ENCODE measurements around the gene STUB1.

STUB1 gene

GRCh38 chr16:672851-673250, 7.4 kb upstream of the STUB1 start:
- no peak for TF ChIP-seq YY1 (IDR thresholded peaks at IDR 0.05; ENCODE audit: insufficient read depth, insufficient read length)
- TF ChIP-seq ZNF274 (IDR thresholded peaks at IDR 0.05; ENCODE audit: low read depth, low read length): no peak
- TF ChIP-seq SUZ12 (IDR thresholded peaks at IDR 0.05; ENCODE audit: extremely low read depth, insufficient read depth, insufficient read length): no peak
- Histone ChIP-seq H3K4me1 (ENCODE audit: insufficient read depth, insufficient read length) (peaks cover 30% of the 10 kb centered on the region), H3K9me3 (ENCODE audit: insufficient read depth, low read length) (no peaks in the 10 kb centered on the region), H3K27me3 (ENCODE audit: insufficient read depth, insufficient read length) (peaks cover 11% of the 10 kb centered on the region), H3K4me3 (ENCODE audit: insufficient read length, low read depth) (no peak overlapping the region), H3K36me3 (ENCODE audit: insufficient read depth, insufficient read length, low read length) (peaks cover 64% of the 10 kb centered on the region), H3K9ac (ENCODE audit: insufficient read length, low read depth) (no peak overlapping the region)
- DNase-seq (ENCODE audit: low read depth, low spot score): no peak

GRCh38 chr16:673399-673991, 6.7 kb upstream of the STUB1 start:
- peaks cover 30% of the 10 kb centered on the region for H3K4me1 ChIP-seq (ENCODE audit: insufficient read depth, insufficient read length)
- no peak overlapping the region for H3K9ac ChIP-seq (ENCODE audit: insufficient read length, low read depth)
- H3K27me3 ChIP-seq (ENCODE audit: insufficient read depth, insufficient read length): peaks cover 11% of the 10 kb centered on the region
- H3K36me3 ChIP-seq (ENCODE audit: insufficient read depth, insufficient read length, low read length): peaks cover 63% of the 10 kb centered on the region
- H3K9me3 ChIP-seq (ENCODE audit: insufficient read depth, low read length): no peaks in the 10 kb centered on the region
- no peak overlapping the region for H3K4me3 ChIP-seq (ENCODE audit: insufficient read length, low read depth)
- TF ChIP-seq ZNF274 (IDR thresholded peaks at IDR 0.05; ENCODE audit: low read depth, low read length) (no peak), YY1 (IDR thresholded peaks at IDR 0.05; ENCODE audit: insufficient read depth, insufficient read length) (no peak), SUZ12 (IDR thresholded peaks at IDR 0.05; ENCODE audit: extremely low read depth, insufficient read depth, insufficient read length) (no peak)
- no peak for DNase-seq (ENCODE audit: low read depth, low spot score)

- Histone ChIP-seq H3K4me3 (ENCODE audit: insufficient read length, low read depth) (no peak overlapping the region), H3K36me3 (ENCODE audit: insufficient read depth, insufficient read length, low read length) (peaks cover 55% of the 10 kb centered on the region), H3K4me1 (ENCODE audit: insufficient read depth, insufficient read length) (peaks cover 28% of the 10 kb centered on the region), H3K9me3 (ENCODE audit: insufficient read depth, low read length) (no peaks in the 10 kb centered on the region), H3K27me3 (ENCODE audit: insufficient read depth, insufficient read length) (peaks cover 11% of the 10 kb centered on the region), H3K9ac (ENCODE audit: insufficient read length, low read depth) (peak overlapping the region; percentile 44)
- DNase-seq (ENCODE audit: low read depth, low spot score): no peak
- TF ChIP-seq SUZ12 (IDR thresholded peaks at IDR 0.05; ENCODE audit: extremely low read depth, insufficient read depth, insufficient read length) (no peak), YY1 (IDR thresholded peaks at IDR 0.05; ENCODE audit: insufficient read depth, insufficient read length) (no peak), ZNF274 (IDR thresholded peaks at IDR 0.05; ENCODE audit: low read depth, low read length) (no peak)
Measured at GRCh38 chr16:674214-674881, 5.9 kb upstream of the STUB1 start.

GRCh38 chr16:674968-675883, 5.0 kb upstream of the STUB1 start, which contains the start of gene RHBDL1:
Gene RHBDL1 (plus strand): TSS chr16:675671. CDS start chr16:675791, 120 bp downstream.
- peak within 1 kb of the TSS; percentile 54 for H3K4me3 ChIP-seq (ENCODE audit: insufficient read length, low read depth)

GRCh38 chr16:675884-676564, 4.2 kb upstream of the STUB1 start:
- DNase-seq (ENCODE audit: low read depth, low spot score): no peak
- TF ChIP-seq SUZ12 (IDR thresholded peaks at IDR 0.05; ENCODE audit: extremely low read depth, insufficient read depth, insufficient read length) (no peak), ZNF274 (IDR thresholded peaks at IDR 0.05; ENCODE audit: low read depth, low read length) (no peak), YY1 (IDR thresholded peaks at IDR 0.05; ENCODE audit: insufficient read depth, insufficient read length) (no peak)
- Histone ChIP-seq H3K9ac (ENCODE audit: insufficient read length, low read depth) (peak overlapping the region; percentile 74), H3K4me1 (ENCODE audit: insufficient read depth, insufficient read length) (peaks cover 25% of the 10 kb centered on the region), H3K36me3 (ENCODE audit: insufficient read depth, insufficient read length, low read length) (peaks cover 39% of the 10 kb centered on the region), H3K9me3 (ENCODE audit: insufficient read depth, low read length) (no peaks in the 10 kb centered on the region), H3K27me3 (ENCODE audit: insufficient read depth, insufficient read length) (peaks cover 11% of the 10 kb centered on the region), H3K4me3 (ENCODE audit: insufficient read length, low read depth) (peak overlapping the region; percentile 54)

More at GRCh38 chr16:674968-675883, 5.0 kb upstream of the STUB1 start, which contains the start of gene RHBDL1:
- Histone ChIP-seq H3K9me3 (ENCODE audit: insufficient read depth, low read length) (no peaks in the 10 kb centered on the region), H3K36me3 (ENCODE audit: insufficient read depth, insufficient read length, low read length) (peaks cover 46% of the 10 kb centered on the region), H3K9ac (ENCODE audit: insufficient read length, low read depth) (peak within 1 kb of the TSS; percentile 74), H3K27me3 (ENCODE audit: insufficient read depth, insufficient read length) (peaks cover 11% of the 10 kb centered on the region), H3K4me1 (ENCODE audit: insufficient read depth, insufficient read length) (peaks cover 25% of the 10 kb centered on the region)
- TF ChIP-seq SUZ12 (IDR thresholded peaks at IDR 0.05; ENCODE audit: extremely low read depth, insufficient read depth, insufficient read length): no peak
- TF ChIP-seq YY1 (IDR thresholded peaks at IDR 0.05; ENCODE audit: insufficient read depth, insufficient read length): no peak
- no peak for TF ChIP-seq ZNF274 (IDR thresholded peaks at IDR 0.05; ENCODE audit: low read depth, low read length)
- DNase-seq (ENCODE audit: low read depth, low spot score): no peak

- Histone ChIP-seq H3K36me3 (ENCODE audit: insufficient read depth, insufficient read length, low read length) (peaks cover 40% of the 10 kb centered on the region), H3K9me3 (ENCODE audit: insufficient read depth, low read length) (no peaks in the 10 kb centered on the region), H3K27me3 (ENCODE audit: insufficient read depth, insufficient read length) (peaks cover 11% of the 10 kb centered on the region), H3K4me3 (ENCODE audit: insufficient read length, low read depth) (no peak overlapping the region), H3K9ac (ENCODE audit: insufficient read length, low read depth) (peak overlapping the region; percentile 51), H3K4me1 (ENCODE audit: insufficient read depth, insufficient read length) (peaks cover 26% of the 10 kb centered on the region)
- TF ChIP-seq ZNF274 (IDR thresholded peaks at IDR 0.05; ENCODE audit: low read depth, low read length) (no peak), SUZ12 (IDR thresholded peaks at IDR 0.05; ENCODE audit: extremely low read depth, insufficient read depth, insufficient read length) (no peak), YY1 (IDR thresholded peaks at IDR 0.05; ENCODE audit: insufficient read depth, insufficient read length) (no peak)
- DNase-seq (ENCODE audit: low read depth, low spot score): no peak
Measured at GRCh38 chr16:676565-676902, 3.7 kb upstream of the STUB1 start.

Data from NT2/D1 (cell line).